ENCODE results near the gene EPN2.

EPN2 gene

GRCh38 chr17:19296786-19297778 lies 59.9 kb downstream of the EPN2 start:
- no peak for DNase-seq

GRCh38 chr17:19298569-19299213 lies 61.5 kb downstream of the EPN2 start:
- no peak for DNase-seq

- no peak for DNase-seq
These were observed 62.1 kb downstream of the EPN2 start for GRCh38 chr17:19299214-19299747.

GRCh38 chr17:19299866-19300265 lies 62.7 kb downstream of the EPN2 start:
- no peak for DNase-seq

- DNase-seq, result no peak
These were observed 64.2 kb downstream of the EPN2 start for GRCh38 chr17:19301274-19301951.

GRCh38 chr17:19301973-19302372 lies 64.8 kb downstream of the EPN2 start:
- no peak for DNase-seq

GRCh38 chr17:19302791-19303331 lies 65.7 kb downstream of the EPN2 start:
- DNase-seq, result peak; percentile 64 to 78

- no peak for DNase-seq
These were observed 66.2 kb downstream of the EPN2 start for GRCh38 chr17:19303367-19303776.

- peak; percentile 22 to 48 for DNase-seq
These were observed 67.0 kb downstream of the EPN2 start for GRCh38 chr17:19304209-19304608.

- no peak for DNase-seq
These were observed 67.6 kb downstream of the EPN2 start for GRCh38 chr17:19304751-19305150.

GRCh38 chr17:19305256-19305655 lies 68.1 kb downstream of the EPN2 start:
- DNase-seq, result no peak

GRCh38 chr17:19305761-19306159 lies 68.6 kb downstream of the EPN2 start:
- DNase-seq, result no peak

GRCh38 chr17:19306160-19307111 lies 69.3 kb downstream of the EPN2 start:
- peak; percentile 55 to 58 for DNase-seq

- DNase-seq, result no peak
These were observed 70.4 kb downstream of the EPN2 start for GRCh38 chr17:19307521-19307920.

- no peak for DNase-seq
These were observed 71.2 kb downstream of the EPN2 start for GRCh38 chr17:19308398-19308797.

GRCh38 chr17:19309701-19310100 lies 72.5 kb downstream of the EPN2 start:
- no peak for DNase-seq

GRCh38 chr17:19310151-19310550 lies 73.0 kb downstream of the EPN2 start:
- DNase-seq, result no peak

- no peak for DNase-seq
These were observed 73.8 kb downstream of the EPN2 start for GRCh38 chr17:19311016-19311415.

- DNase-seq, result no peak
These were observed 74.5 kb downstream of the EPN2 start for GRCh38 chr17:19311421-19312215.

- DNase-seq, result no peak
These were observed 75.2 kb downstream of the EPN2 start for GRCh38 chr17:19312406-19312805.

Data from Kasumi-1 (cell line).